Mesodermal cell (in vitro differentiated cells): Measurements from ENCODE around the gene INSM2. TPM values are rescaled to one million over a fixed set of nuclear protein-coding genes. Genes with fewer than 3 reads are reported as not detected.
A peak's percentile ranks its signal among the peaks of the same experiment; 100 is the strongest.

Experiments
- H3K27ac ChIP-seq: 2 replicates; pipeline ENCODE4 v1.7.0; 2013; ENCODE audit warnings: mild to moderate bottlenecking, low read depth, low read length, moderate library complexity; ENCODE audit not compliant: severe bottlenecking
- H3K36me3 ChIP-seq: 2 replicates; pipeline ENCODE4 v1.7.1; 2013; ENCODE audit warnings: mild to moderate bottlenecking, low read length, moderate library complexity; ENCODE audit not compliant: control insufficient read depth, insufficient read depth
- H3K4me1 ChIP-seq: one replicate; pipeline ENCODE4 v1.7.1; 2013; ENCODE audit warnings: mild to moderate bottlenecking, low read length; ENCODE audit not compliant: insufficient read depth, control insufficient read depth, poor library complexity, severe bottlenecking
- H3K4me3 ChIP-seq: 2 replicates; pipeline ENCODE4 v1.7.0; 2013; ENCODE audit warnings: low read length, control low read depth, mild to moderate bottlenecking; ENCODE audit not compliant: insufficient read depth, poor library complexity, severe bottlenecking; ENCODE audit errors: extremely low read depth
- H3K9me3 ChIP-seq: 2 replicates; pipeline ENCODE4 v1.7.1; 2013; ENCODE audit warnings: mild to moderate bottlenecking, low read length, moderate library complexity; ENCODE audit not compliant: control insufficient read depth
- WGBS, 2 experiments: methylation state at CpG; one replicate each; pipeline ENCODE4 v1.1.5; 2013; ENCODE audit warnings: missing lambda C conversion rate in 2 of 2; ENCODE audit not compliant: insufficient coverage in 2 of 2; 5-methylcytosine and 5-hydroxymethylcytosine counted together
- polyA plus RNA-seq, 2 experiments: library from polyadenylated mRNA; stranded (reverse); fragments of 50-300 nt; gene quantifications; one replicate each; pipeline ENCODE4 v1.2.3, GENCODE V29; 2013

The INSM2 gene
- not detected for polyA plus RNA-seq (2013, experiment 1 of 2)
- not detected for polyA plus RNA-seq (2013, experiment 2 of 2)

- no peaks in the 10 kb centered on the region for H3K9me3 ChIP-seq
- H3K27ac ChIP-seq, result no peak within 1 kb of the TSS
- no peaks in the 10 kb centered on the region for H3K36me3 ChIP-seq
- peak within 1 kb of the TSS; percentile 43 for H3K4me3 ChIP-seq
- peaks cover 15% of the 10 kb centered on the region for H3K4me1 ChIP-seq
- 0% methylated on average over 45 to 97 of the region's 100 CpGs for WGBS, 2 experiments
Observed at GRCh38 chr14:35533357-35534207, at the start of gene INSM2. TSS of gene INSM2 (plus strand) at chr14:35534164. CDS start at chr14:35534253, 89 bp downstream.

GRCh38 chr14:35492569-35493014 lies 41.4 kb upstream of the INSM2 start:
- Histone ChIP-seq H3K9me3 (no peaks in the 10 kb centered on the region), H3K4me1 (no peaks in the 10 kb centered on the region), H3K27ac (no peak overlapping the region), H3K4me3 (no peak overlapping the region), H3K36me3 (no peaks in the 10 kb centered on the region)

GRCh38 chr14:35495278-35495677 lies 38.7 kb upstream of the INSM2 start:
- Histone ChIP-seq H3K4me1 (no peaks in the 10 kb centered on the region), H3K9me3 (no peaks in the 10 kb centered on the region), H3K36me3 (no peaks in the 10 kb centered on the region), H3K27ac (no peak overlapping the region), H3K4me3 (no peak overlapping the region)

- WGBS, 2 experiments, result 67 to 89% methylated on average over 2 of the region's 2 CpGs
- Histone ChIP-seq H3K4me3 (no peak overlapping the region), H3K4me1 (no peaks in the 10 kb centered on the region), H3K36me3 (no peaks in the 10 kb centered on the region), H3K27ac (no peak overlapping the region), H3K9me3 (no peaks in the 10 kb centered on the region)
Observed at GRCh38 chr14:35499180-35499579, 34.8 kb upstream of the INSM2 start.

GRCh38 chr14:35503646-35504045 lies 30.3 kb upstream of the INSM2 start:
- Histone ChIP-seq H3K27ac (no peak overlapping the region), H3K9me3 (no peaks in the 10 kb centered on the region), H3K4me1 (peaks cover 6% of the 10 kb centered on the region)

GRCh38 chr14:35504260-35504659 lies 29.7 kb upstream of the INSM2 start:
- Histone ChIP-seq H3K9me3 (no peaks in the 10 kb centered on the region), H3K27ac (no peak overlapping the region), H3K4me3 (no peak overlapping the region), H3K36me3 (no peaks in the 10 kb centered on the region), H3K4me1 (peaks cover 6% of the 10 kb centered on the region)
- WGBS, 2 experiments, result 63% methylated on average over 1 of the region's 1 CpG; no CpG with 5 or more reads in 1 of the 2 experiments

More at GRCh38 chr14:35503646-35504045, 30.3 kb upstream of the INSM2 start:
- no peaks in the 10 kb centered on the region for H3K36me3 ChIP-seq
- no peak overlapping the region for H3K4me3 ChIP-seq
- 32 to 54% methylated on average over 3 of the region's 3 CpGs for WGBS, 2 experiments

GRCh38 chr14:35506461-35506860 lies 27.5 kb upstream of the INSM2 start:
- H3K36me3 ChIP-seq, result no peaks in the 10 kb centered on the region
- 80 to 90% methylated on average over 3 to 4 of the region's 6 CpGs for WGBS, 2 experiments

GRCh38 chr14:35506927-35507326 lies 27.0 kb upstream of the INSM2 start:
- Histone ChIP-seq H3K36me3 (no peaks in the 10 kb centered on the region), H3K4me1 (peaks cover 6% of the 10 kb centered on the region), H3K27ac (no peak overlapping the region), H3K9me3 (no peaks in the 10 kb centered on the region), H3K4me3 (no peak overlapping the region)

More at GRCh38 chr14:35506461-35506860, 27.5 kb upstream of the INSM2 start:
- H3K27ac ChIP-seq, result no peak overlapping the region
- no peak overlapping the region for H3K4me3 ChIP-seq
- no peaks in the 10 kb centered on the region for H3K9me3 ChIP-seq
- H3K4me1 ChIP-seq, result peaks cover 6% of the 10 kb centered on the region

GRCh38 chr14:35509846-35510245 lies 24.1 kb upstream of the INSM2 start:
- no peaks in the 10 kb centered on the region for H3K36me3 ChIP-seq
- peaks cover 6% of the 10 kb centered on the region for H3K4me1 ChIP-seq
- no peak overlapping the region for H3K27ac ChIP-seq
- no CpG with 5 or more reads among the region's 2 CpGs for WGBS, 2 experiments
- H3K9me3 ChIP-seq, result no peaks in the 10 kb centered on the region
- H3K4me3 ChIP-seq, result no peak overlapping the region

- no peaks in the 10 kb centered on the region for H3K9me3 ChIP-seq
- no peaks in the 10 kb centered on the region for H3K4me1 ChIP-seq
- WGBS, 2 experiments, result 80 to 85% methylated on average over 2 to 4 of the region's 4 CpGs
- H3K4me3 ChIP-seq, result no peak overlapping the region
- no peak overlapping the region for H3K27ac ChIP-seq
- H3K36me3 ChIP-seq, result no peaks in the 10 kb centered on the region
Observed at GRCh38 chr14:35512765-35513164, 21.2 kb upstream of the INSM2 start.

GRCh38 chr14:35515916-35516315 lies 18.0 kb upstream of the INSM2 start:
- WGBS, 2 experiments, result no CpG with 5 or more reads among the region's 1 CpG
- Histone ChIP-seq H3K4me3 (no peak overlapping the region), H3K27ac (no peak overlapping the region), H3K36me3 (no peaks in the 10 kb centered on the region), H3K9me3 (no peaks in the 10 kb centered on the region), H3K4me1 (no peaks in the 10 kb centered on the region)
